SK-MEL-5 (cell line): ENCODE measurements around the gene DDX6. TPM values are rescaled to one million over a fixed set of nuclear protein-coding genes. Genes with fewer than 3 reads are reported as not detected.
A peak's percentile ranks its signal among the peaks of the same experiment; 100 is the strongest.
"Not testable (repeated sequence)": the region's sequence is repeated elsewhere in the genome, so short reads cannot be mapped to it uniquely, and the experiment has no call there.

Experiments
- DNase-seq: peaks from one replicate; pipeline ENCODE4 v3.0.0-alpha.2; 2016; ENCODE audit warnings: low read depth, low spot score
- in situ Hi-C: cut with HindIII; loops from 2 replicates; pipeline ENCODE4 v1.10.0; 2016; ENCODE audit warnings: low sequenced_read_pairs, high pct_unique_total_duplicates, low pct_unique_long_range_greater_than_20kb
- total RNA-seq: library from RNA; depleted of rRNA; stranded (reverse); fragments of >200 nt; shearing (Covaris generic); gene quantifications from 2 replicates; pipeline ENCODE4 v1.2.3, GENCODE V29; 2014

Gene DDX6
- total RNA-seq, 1 experiment from 2014 or later, result 56.5 TPM

- in situ Hi-C loops, result no loop called here
- no peak for DNase-seq
These were observed 13.1 kb upstream of the DDX6 start for GRCh38 chr11:118804094-118804493.

DNA sequence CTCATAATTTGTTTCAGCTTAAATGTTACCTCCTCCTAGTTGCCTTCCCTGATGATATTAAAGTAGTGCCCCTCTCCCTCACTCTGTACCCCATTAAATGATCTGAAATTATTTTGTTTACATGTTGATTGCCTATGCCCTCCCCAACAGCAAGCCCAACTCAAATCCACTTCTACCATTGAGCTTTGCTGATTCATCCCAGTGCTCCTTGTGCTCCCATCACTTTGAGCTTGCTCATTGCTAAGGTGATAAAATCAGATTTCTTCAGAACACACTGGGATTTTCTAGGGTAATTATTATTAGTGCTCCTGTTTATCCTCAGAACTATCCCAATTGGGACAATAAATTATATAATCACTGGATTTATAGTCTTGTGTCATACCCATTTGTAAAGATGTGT lies 8.4 kb upstream of the DDX6 start:
- in situ Hi-C loops, result loop anchor here (10.0 kb wide), 1 partner anchor 95 kb away; no protein-coding TSS in a partner anchor
- no peak for DNase-seq

DNA sequence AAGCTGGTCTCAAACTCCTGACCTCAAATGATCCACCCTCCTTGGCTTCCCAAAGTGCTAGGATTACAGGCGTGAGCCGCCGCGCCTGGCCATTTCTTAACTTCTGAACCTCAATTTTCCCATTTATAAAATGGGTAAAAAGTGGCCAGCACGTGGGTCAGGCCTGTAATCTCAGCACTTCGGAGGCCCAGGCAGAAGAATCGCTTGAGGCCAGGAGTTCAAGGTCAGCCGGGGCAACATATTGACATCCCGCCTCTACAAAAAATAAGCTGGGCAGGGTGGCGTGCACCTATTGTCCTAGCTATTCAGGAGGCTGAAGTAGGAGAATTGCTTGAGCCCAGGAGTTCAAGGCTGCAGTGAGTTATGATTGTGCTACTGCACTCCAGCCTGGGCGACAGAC lies 6.5 kb upstream of the DDX6 start:
- in situ Hi-C loops, result loop anchor here (10.0 kb wide), 1 partner anchor 93 kb away; no protein-coding TSS in a partner anchor
- DNase-seq, result no peak

DNA sequence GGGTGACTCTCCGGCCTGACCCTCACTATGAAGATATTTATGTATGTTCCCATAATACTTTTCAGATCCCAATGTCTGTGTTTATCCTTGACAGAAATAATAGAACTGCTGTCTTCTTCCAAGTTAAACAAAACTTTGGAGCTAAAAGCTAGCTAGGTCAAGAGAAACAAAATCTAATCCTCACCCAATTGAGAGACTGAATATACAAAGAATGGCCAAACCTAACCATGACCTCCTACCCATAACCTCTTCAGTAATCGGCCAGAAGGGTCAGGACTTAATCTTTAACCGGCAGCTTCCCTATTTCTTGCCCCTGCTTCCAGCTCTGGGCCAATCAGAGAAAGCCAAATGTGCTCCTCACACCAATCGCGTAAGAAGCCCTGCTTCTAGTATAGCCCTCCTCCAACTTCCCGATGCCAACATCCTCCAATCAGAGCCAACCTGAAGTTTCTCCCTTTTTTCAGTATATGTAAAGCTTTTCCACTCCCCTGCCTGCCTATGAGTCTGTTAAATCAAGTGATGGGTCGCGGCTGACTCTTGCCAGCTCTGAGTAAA lies 1.7 kb upstream of the DDX6 start:
- in situ Hi-C loops, result loop anchor here (10.0 kb wide), 1 partner anchor 88 kb away; no protein-coding TSS in a partner anchor
- DNase-seq, result peak; percentile 92

DNA sequence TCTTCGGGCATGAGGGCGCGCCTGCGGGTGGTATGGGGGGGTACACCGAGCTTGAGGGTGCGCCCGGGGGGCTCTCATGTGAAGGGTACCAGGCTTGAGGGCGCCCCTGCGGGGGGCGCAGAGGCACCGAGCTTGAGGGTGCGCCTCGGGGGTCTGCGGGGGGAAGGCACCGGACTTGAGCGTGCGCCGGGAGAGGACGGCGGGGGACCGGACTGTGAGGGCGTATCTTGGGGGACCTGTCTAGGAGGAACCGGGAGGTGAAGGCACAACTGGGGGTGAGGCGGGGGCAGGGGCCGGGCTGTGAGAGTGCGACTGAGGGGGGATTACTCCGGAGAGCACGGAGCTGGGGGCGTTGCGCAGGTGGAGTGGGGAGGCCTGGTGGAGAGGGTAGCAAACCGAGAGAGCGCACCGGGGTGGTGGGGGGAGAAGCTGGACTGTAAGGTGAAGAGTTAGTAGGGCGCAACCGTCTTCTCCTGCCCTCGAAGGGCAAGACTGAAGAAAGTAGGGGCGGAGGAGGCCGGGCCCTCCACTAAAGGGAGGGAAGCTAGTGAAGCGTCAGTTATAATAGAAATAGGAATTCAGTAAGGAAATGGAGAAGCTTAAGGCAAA lies 1.1 kb upstream of the DDX6 start:
- no peak for DNase-seq
- in situ Hi-C loops, result loop anchor here (10.0 kb wide), 1 partner anchor 87 kb away; no protein-coding TSS in a partner anchor

DNA sequence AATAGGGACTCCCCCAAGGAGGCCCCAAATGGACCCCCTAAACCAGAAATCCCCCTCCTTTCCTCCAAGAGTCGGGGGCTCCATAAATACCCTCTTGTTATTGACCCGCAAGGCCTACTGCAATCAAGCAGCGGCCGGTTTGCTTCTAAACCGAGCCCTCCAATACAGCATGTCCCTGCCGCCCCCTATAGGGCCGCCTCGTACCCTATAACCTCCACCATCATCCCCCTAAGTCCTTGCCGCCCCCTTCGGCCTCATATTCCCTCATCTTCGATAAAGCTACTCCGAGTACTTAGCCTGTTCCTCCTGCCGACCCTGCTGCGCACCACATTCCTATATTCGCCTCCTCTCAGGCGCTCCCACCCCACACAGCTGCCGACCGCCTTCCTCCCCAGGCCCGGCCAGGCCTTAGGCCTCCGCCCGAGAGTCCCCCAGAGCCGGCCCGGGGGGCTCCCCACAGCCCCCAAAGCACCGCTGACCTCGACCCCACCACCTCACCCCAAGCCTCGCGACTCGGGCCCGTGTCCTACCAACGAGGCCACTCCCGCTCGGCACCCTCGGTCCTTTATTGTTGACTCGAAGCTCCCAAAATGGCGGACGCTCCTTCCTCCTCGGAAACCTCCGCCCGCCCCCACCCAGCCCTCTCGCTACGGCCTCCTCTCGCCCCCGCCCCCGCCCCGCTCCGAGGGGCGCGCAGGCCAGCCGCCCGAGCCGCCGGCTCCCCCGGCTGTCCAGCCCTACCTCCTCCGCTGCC lies 430 bp downstream of the DDX6 start:
- in situ Hi-C loops, result loop anchor here (10.0 kb wide), 1 partner anchor 86 kb away; no protein-coding TSS in a partner anchor
- peak; percentile 39 for DNase-seq

DNA sequence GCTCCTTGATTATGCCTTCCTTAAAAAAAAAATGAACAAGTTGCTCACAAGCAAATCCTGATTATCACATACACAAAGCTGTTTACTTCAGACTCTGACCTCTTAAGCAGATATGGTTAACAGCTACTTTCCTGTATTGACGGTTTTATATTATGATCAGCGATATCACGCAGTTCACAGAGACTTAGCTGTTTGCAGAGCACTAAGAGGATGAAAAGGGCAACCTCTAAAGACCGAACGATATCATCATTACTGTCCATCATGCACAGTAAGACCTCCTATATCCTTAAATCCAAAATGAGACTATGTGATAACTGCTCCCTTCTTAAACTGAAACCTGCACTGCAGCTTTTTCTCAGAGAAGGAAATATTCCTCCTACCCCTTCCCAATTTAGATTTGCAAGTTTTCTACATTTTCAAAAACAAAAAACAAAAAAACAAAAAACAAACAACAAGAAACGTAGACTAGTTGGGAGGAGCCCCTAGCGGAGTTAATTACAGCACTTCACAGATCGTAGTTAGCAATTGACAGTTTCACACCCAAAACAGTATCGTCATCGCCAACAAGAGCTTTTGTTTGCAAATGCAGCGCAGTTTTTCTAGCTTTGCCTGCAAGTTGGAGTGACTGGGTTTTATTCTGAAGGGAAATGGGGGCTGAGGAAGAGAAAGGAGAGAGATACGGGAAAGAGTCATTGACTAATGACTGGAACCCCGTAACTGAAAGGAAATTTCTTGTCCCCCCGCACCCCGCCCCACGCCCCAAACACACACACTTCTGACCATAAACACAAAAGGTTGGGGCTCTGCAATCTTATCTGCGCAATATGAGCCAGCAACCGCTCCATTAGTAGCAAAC lies 1.2 kb downstream of the DDX6 start:
- in situ Hi-C loops, result loop anchor here (10.0 kb wide), 1 partner anchor 85 kb away; no protein-coding TSS in a partner anchor
- DNase-seq, result peak; percentile 6

DNA sequence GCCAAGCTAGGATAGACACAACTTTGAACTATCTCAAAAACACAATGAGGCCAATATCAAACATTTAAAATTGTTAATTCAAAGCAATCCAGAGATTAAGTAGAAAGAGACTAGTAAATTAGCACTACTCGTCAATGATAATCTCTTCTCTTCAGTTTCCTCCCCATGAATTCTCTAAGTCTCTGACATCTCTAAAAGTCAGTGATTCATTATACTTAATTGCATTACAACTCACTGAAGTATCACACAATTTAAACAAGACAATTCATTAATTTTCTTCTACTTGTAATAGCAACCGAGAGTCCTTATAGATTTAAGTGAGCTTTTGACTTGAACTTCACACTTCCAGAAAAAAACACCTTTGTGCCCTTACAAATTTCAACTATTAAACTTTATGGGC lies 4.3 kb downstream of the DDX6 start:
- DNase-seq, result no peak
- in situ Hi-C loops, result no loop called here

DNA sequence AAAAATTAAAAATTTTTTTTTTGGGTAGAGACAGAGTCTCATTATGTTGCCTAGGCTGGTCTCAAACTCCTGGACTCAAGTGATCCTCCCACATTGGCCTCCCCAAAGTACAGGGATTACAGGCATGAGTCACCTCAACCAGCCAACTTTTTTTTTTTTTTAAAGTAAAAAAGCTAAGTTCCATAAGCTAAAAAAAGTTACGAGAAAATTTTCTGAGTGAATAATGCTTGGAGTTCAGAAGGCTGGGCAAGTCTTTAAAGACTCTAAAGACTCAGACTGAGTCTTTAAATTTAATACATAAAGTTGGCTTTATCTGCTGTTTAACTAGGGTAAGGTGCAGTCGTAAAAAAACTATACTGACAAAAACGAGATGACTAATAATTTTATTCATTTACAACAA lies 5.6 kb downstream of the DDX6 start:
- in situ Hi-C loops, result no loop called here
- DNase-seq, result no peak

DNA sequence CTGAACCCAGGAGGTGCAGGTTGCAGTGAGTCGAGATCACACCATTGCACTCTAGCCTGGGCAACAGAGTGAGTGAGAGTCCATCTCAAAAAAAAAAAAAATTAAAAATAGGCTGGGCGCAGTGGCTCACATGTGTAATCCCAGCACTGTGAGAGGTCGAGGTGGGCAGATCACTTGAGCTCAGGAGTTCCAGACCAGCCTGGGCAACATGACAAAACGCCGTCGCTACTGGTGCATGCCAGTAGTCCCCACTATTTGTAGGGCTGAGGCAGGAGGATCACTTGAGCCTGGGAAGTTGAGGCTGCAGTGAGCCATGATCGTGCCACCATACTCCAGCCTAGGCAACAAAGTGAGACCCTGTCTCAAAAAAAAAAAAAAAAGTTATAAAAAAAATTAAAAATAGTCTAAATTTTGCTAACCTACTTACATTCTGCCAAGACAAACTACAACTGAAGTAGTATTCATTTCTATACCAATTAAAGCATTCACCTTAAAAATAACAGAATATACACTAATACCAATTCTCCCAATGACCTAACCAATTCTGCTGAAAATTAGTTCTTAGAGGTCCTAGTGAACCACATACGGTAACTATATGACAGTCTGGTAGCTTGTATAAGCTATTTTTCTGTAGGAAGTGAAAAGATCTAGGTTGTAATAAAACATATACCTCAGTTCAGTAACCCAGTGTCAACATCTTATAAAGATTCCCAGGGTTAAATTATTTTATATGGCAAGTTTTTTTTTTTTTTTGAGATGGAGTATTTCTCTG lies 7.1 kb downstream of the DDX6 start:
- in situ Hi-C loops, result no loop called here
- DNase-seq, result no peak

- DNase-seq, in situ Hi-C loops: not testable (repeated sequence)
These were observed 7.6 kb downstream of the DDX6 start for GRCh38 chr11:118783324-118783723.

DNA sequence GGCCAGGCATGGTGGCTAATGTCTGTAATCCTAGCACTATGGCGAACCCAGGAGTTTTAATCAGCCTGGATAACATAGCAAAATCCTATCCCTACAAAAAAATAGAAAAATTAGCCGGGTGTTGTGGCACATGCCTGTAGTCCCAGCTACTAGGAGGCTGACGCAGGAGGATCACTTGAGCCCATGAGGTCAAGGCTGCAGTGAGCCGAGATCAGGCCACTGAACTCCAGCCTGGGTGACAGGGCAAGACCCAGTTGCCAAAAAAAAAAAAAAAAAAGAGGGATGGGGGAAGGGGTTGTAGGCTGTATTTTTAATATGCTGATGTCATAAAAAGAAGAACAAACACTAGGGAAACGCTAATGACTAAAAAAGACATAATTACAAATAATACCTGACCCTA lies 12.1 kb downstream of the DDX6 start:
- no peak for DNase-seq
- in situ Hi-C loops, result no loop called here

DNA sequence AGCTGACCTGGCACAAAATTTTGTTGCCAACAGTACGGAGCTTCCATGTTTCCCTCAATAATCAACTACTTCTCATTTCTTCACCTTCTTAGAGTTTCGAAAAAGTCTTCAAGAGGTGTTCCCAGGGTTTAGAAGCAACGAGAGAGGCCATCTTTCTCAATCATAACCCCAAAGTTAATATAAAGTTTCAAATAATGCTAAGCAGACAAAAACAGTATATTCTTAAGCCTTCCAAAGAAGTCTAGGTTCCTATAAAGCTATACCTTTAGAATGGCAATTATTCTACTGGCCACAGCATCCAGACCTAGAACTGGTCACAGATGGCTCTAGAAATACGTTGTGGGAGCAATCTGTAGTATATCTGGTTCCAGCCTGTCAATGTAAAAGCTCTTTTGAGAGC lies 16.9 kb downstream of the DDX6 start:
- in situ Hi-C loops, result no loop called here

DNA sequence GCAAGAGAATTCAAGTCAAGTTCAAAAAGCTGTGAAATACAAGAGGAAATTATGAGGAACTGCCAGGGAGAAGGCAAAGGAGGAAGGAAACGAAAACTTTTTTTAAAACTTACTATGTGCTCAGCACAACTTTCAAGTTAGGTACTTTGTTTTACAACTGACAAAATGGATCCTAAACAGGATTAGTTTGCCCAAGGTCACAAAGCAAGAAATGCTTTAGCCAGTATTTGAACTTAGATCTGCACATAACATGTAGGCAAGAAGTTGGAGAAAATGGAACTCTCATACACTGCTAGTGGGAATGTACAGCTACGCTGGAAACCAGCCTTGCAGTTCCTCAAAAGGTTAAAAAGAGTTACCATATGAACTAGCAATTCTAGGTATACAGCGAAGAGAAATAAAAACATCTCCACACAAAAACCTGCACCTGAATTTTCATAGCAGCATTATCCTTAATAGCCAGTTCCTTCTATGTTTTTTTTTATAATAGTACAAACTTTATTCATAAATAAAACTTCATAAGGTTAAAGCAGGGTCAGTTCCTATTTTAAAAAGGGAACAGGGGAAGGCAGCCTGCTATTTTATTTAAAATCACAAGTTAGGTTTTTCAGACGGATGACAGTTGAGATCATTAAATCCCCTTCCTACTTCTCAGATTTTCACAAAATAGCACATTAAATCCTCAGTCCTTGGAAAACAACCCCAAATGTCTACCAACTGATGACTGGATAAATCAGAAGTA lies 19.2 kb downstream of the DDX6 start:
- in situ Hi-C loops, result no loop called here
- no peak for DNase-seq

More for the DNA sequence above, 16.9 kb downstream of the DDX6 start:
- DNase-seq, result no peak

DNA sequence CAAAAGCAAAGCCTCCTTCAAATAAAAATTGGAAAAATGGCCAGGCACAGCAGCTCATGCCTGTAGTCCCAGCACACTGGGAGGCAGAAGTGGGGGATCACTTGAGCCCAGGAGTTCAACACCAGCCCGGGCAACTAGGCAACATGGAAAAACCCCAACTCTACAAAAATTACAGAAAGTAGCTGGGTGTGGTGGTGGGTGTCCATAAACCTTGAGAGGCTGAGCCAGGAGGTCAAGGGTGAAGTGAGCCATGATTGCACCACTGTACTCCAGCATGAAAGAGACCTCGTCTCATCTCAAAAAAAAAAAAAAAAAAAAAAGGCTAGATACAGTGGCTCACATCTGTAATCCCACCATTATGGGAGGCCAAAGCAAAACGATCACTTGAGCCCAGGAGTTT lies 22.3 kb downstream of the DDX6 start:
- no peak for DNase-seq
- in situ Hi-C loops, result no loop called here

GRCh38 chr11:118766035-118766434 lies 24.9 kb downstream of the DDX6 start:
- no peak for DNase-seq
- in situ Hi-C loops, result no loop called here
